NK-92 (cell line): Measurements from ENCODE around the gene AMMECR1L.
"Not testable (repeated sequence)": the region's sequence is repeated elsewhere in the genome, so short reads cannot be mapped to it uniquely, and the experiment has no call there.

Source experiments
- DNase-seq: peaks from one replicate; lab custom pipeline; 2025; ENCODE audit not compliant: unreplicated experiment; lab: John Stamatoyannopoulos, UW

Gene AMMECR1L

GRCh38 chr2:127843677-127844076 lies 42.1 kb downstream of the AMMECR1L start:
- DNase-seq = no peak

DNA sequence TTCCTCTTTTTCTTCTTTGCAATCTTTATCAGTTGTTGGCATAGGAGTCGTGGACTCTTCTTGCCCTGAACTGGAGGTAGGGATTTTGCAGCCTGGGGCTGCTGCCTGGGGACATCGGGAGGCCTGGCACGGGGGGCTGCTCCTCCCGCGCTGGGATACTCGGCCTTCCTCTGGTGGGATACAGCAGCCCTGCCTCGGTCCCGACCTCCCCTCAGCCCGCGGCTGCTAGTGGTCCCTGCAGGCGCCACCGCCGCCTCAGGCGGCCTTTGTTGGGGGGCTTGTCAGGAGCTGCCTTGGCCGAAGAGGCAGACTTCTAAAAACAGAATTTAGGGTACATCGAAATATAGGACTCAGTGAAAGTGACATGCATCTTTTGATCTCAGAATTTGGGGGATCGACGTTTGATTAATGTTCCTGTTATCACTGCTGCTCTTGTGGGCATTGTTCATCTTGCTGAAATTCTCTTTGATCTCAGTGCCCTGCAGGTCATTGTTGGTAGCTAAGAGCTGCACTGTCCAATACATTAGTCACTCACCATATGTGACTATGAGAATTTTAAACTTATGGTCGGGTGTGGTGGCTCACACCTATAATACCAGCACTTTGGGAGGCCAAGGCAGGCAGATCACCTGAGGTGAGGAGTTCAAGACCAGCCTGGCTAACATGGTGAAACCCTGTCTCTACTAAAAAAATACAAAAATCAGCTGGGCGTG lies 44.1 kb downstream of the AMMECR1L start:
- no peak for DNase-seq

GRCh38 chr2:127840893-127841292 lies 44.9 kb downstream of the AMMECR1L start:
- DNase-seq = no peak

GRCh38 chr2:127834951-127835350 lies 50.8 kb downstream of the AMMECR1L start:
- DNase-seq = no peak

- DNase-seq = peak; percentile 32
Observed at GRCh38 chr2:127829845-127830246, 55.9 kb downstream of the AMMECR1L start.

GRCh38 chr2:127826708-127827107 lies 59.0 kb downstream of the AMMECR1L start:
- not testable (repeated sequence) for DNase-seq

- no peak for DNase-seq
Observed at GRCh38 chr2:127826047-127826446, 59.7 kb downstream of the AMMECR1L start.

- DNase-seq = no peak
Observed at GRCh38 chr2:127820080-127820668, 65.6 kb downstream of the AMMECR1L start.

DNA sequence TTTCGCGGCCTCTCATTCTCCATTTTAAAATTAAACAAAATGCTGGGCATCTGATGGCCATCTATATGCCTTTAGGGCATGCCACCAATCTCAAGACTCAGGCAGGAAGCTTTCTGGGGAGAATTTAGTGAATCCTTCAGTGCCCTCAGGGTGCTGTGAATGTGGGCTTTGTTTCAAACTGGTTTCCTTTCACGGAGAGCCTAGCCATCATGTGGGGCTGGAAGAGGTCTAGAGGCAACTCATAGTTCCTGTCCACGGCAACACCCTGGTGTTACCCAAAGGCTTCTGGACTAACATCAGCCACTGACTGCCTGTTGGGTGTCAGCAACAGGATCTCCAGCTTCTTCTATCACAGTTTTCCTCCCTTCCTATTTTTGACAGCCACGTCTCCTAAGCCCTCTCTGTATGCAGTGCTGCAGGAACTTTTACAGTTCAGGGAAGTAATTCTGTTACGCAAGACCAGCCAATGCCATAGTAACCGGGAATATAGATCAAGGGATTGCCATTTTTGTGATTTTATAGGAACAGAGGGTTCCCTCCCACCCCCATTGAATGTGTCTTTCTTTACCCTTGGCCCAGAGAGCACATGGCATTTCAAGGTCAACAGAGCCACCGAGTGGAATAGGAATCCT lies 66.8 kb downstream of the AMMECR1L start:
- no peak for DNase-seq

GRCh38 chr2:127818241-127818640 lies 67.5 kb downstream of the AMMECR1L start:
- no peak for DNase-seq

DNA sequence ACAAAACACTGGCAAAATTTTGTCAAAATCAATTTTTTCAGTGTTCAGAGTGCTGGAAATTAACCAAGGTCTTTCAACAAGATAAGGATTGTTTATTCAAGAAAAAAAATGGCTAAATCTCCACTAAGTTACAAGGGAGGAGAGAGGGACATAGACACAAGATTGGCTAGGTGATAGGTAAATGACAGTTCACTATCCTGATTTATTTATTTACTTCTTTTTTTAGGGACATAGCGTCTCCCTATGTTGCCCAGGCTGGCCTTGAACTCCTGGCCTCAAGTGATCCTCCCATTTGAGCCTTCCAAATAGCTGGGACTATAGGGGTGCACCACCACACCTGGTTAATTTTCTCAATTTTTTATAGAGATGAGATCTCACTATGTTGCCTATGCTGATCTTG lies 71.1 kb downstream of the AMMECR1L start:
- no peak for DNase-seq

DNA sequence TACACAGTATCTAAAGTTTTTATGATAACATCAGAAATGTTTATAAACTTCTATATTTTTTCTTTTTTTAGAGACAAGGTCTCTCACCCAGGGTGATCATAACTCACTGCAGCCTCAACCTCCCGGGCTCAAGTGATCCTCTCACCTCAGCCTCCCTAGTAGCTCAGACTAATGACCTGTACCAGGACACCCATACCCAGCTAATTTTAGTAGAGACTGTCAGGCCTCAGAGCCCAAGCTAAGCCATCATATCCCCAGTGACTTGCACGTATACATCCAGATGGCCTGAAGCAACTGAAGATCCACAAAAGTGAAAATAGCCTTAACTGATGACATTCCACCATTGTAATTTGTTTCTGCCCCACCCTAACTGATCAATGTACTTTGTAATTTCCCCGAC lies 73.3 kb downstream of the AMMECR1L start:
- DNase-seq = not testable (repeated sequence)
